Large intestine (tissue), 3 donors: ENCODE results near the gene SCAPER. TPM values are rescaled to one million over a fixed set of nuclear protein-coding genes. Genes with fewer than 3 reads are reported as not detected.
A peak's percentile ranks its signal among the peaks of the same experiment; 100 is the strongest.
"Not testable (repeated sequence)": the region's sequence is repeated elsewhere in the genome, so short reads cannot be mapped to it uniquely, and the experiment has no call there.

Experiments used
- DNase-seq, 2 donors: peaks; one replicate each; pipeline versions ENCODE4 v3.0.0 to v3.0.0-alpha.2; 2013
- H3K27ac ChIP-seq: one replicate; pipeline ENCODE4 v1.5.1; 2013; ENCODE audit warnings: low read length
- H3K27me3 ChIP-seq: 2 replicates; pipeline ENCODE4 v1.6.1; 2013; ENCODE audit warnings: low read length; ENCODE audit not compliant: control insufficient read depth, insufficient read depth
- H3K36me3 ChIP-seq: 2 replicates; pipeline ENCODE4 v1.6.1; 2013; ENCODE audit warnings: low read length; ENCODE audit not compliant: control insufficient read depth, insufficient read depth
- H3K4me1 ChIP-seq: one replicate; pipeline ENCODE4 v1.6.1; 2013; ENCODE audit warnings: low read length; ENCODE audit not compliant: control insufficient read depth, insufficient read depth
- H3K4me3 ChIP-seq: one replicate; pipeline ENCODE4 v1.5.1; 2013; ENCODE audit warnings: low read length
- H3K9me3 ChIP-seq: one replicate; pipeline ENCODE4 v1.6.1; 2013; ENCODE audit warnings: mild to moderate bottlenecking, low read depth, low read length, moderate library complexity; ENCODE audit not compliant: control insufficient read depth
- WGBS: methylation state at CpG from one replicate; pipeline ENCODE4 v1.1.5; 2013; ENCODE audit warnings: low lambda C conversion rate; ENCODE audit not compliant: insufficient coverage; 5-methylcytosine and 5-hydroxymethylcytosine counted together
- polyA plus RNA-seq: library from polyadenylated mRNA; unstranded; fragments of 120-200 nt; gene quantifications from one replicate; pipeline ENCODE4 v1.2.1, GENCODE V29; 2013

The SCAPER gene
- polyA plus RNA-seq, 1 donor: 28.0 TPM

DNA sequence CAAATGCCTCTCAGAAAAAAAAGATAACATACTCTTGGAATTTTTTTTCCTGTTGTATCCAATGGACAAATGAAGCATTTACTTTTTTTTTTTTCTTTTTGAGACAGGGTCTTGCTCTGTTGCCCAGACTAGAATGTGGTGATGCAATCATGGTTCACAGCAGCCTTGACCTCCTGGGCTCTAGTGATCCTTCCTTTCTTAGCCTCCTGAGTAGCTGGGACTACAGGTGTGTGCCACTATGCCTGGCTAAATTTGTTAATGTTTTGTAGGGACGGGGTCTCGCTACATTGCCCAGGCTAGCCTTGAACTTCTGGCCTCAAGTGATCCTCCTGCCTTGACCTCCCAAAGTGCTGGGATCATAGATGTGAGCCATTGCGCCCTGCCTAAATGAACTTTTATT, 401.3 kb downstream of the SCAPER start:
- peaks cover 19% of the 10 kb centered on the region for H3K4me1 ChIP-seq
- no peaks in the 10 kb centered on the region for H3K9me3 ChIP-seq
- DNase-seq: no peak
- H3K27ac ChIP-seq: no peak overlapping the region
- H3K36me3 ChIP-seq: no peaks in the 10 kb centered on the region
- no CpG with 5 or more reads among the region's 3 CpGs for WGBS
- no peaks in the 10 kb centered on the region for H3K27me3 ChIP-seq
- no peak overlapping the region for H3K4me3 ChIP-seq

DNA sequence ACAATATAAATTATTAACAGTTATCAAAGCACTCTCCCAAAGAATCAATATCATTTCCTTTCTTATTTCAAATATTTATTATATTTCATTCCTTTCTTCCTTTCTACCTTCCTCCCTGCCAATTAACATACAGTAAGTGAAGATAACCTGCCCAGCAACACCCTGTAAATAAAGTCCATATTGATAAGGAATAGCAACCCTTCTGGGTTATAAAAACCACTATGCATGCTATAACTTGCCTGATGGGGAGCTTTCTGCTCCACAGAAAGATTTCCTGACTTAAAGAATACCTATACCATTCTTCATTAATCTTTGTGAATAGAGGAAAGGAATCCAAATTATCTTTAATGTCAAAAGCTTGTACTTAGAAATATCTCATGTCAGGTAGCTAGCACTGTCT, 402.0 kb downstream of the SCAPER start:
- Histone ChIP-seq H3K27ac (no peak overlapping the region), H3K27me3 (no peaks in the 10 kb centered on the region), H3K4me1 (peaks cover 19% of the 10 kb centered on the region), H3K9me3 (no peaks in the 10 kb centered on the region), H3K36me3 (no peaks in the 10 kb centered on the region), H3K4me3 (no peak overlapping the region)
- peak in 1 of 2 donors; percentile 45 for DNase-seq

DNA sequence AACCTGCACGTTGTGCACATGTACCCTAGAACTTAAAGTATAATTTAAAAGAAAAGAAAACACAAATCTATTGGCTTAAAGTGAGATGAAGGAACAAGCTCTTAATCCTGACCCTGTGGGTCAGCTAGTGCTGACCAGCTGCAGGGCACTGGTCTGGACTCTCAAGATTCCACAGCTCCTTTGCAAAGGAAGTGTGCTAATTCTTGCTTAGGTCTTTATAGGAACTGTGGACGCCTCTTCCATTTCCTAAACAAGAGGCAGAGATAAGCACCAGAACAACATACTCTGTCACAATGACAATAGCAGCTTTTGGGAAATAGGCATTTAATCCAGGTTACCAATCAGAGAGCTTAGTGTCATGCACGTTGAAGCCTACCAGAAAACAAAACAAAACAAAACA, 402.5 kb downstream of the SCAPER start:
- Histone ChIP-seq H3K4me3 (no peak overlapping the region), H3K27me3 (no peaks in the 10 kb centered on the region), H3K9me3 (no peaks in the 10 kb centered on the region), H3K4me1 (peaks cover 19% of the 10 kb centered on the region), H3K27ac (peak overlapping the region; percentile 25), H3K36me3 (no peaks in the 10 kb centered on the region)
- DNase-seq: no peak
- WGBS: no CpG with 5 or more reads among the region's 3 CpGs

DNA sequence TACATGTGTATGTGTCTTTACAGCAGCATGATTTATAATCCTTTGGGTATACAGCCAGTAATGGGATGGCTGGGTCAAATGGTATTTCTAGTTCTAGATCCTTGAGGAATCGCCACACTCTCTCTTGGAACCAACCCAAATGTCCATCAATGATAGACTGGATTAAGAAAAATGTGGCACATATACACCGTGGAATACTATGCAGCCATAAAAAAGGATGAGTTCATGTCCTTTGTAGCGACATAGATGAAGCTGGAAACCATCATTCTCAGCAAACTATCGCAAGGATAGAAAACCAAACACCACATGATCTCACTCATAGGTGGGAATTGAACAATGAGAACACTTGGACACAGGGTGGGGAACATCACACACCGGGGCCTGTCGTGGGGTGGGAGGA, 403.0 kb downstream of the SCAPER start:
- WGBS: no CpG with 5 or more reads among the region's 6 CpGs

DNA sequence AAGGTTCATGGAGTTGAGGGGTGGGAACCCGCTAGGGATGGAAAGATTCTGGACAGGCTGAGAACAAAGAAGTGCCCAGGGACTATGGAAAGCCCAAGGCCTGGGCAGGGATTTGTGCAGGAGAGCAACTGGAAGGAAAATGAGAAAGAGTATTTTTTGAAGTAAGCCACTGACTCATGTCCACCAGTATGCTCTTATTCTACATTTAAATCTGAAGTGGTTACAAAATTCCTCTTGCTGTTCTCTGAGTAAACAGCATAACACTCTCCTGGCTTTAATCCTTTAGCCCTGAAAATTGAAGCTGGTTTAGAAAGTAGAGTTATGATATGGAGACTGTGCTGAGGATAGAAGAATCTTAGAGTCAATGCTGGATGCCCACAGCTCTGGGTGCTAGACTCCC, 403.4 kb downstream of the SCAPER start:
- Histone ChIP-seq H3K27me3 (no peaks in the 10 kb centered on the region), H3K27ac (peak overlapping the region; percentile 30), H3K36me3 (no peaks in the 10 kb centered on the region), H3K4me3 (no peak overlapping the region), H3K9me3 (no peaks in the 10 kb centered on the region), H3K4me1 (peaks cover 19% of the 10 kb centered on the region)
- WGBS: no CpG with 5 or more reads among the region's 1 CpG
- DNase-seq: no peak

More for the DNA sequence above, 403.0 kb downstream of the SCAPER start:
- Histone ChIP-seq H3K27ac (peak overlapping the region; percentile 30), H3K4me1 (peaks cover 19% of the 10 kb centered on the region)
- H3K27me3 ChIP-seq, H3K9me3 ChIP-seq, H3K4me3 ChIP-seq, H3K36me3 ChIP-seq, DNase-seq: not testable (repeated sequence)

DNA sequence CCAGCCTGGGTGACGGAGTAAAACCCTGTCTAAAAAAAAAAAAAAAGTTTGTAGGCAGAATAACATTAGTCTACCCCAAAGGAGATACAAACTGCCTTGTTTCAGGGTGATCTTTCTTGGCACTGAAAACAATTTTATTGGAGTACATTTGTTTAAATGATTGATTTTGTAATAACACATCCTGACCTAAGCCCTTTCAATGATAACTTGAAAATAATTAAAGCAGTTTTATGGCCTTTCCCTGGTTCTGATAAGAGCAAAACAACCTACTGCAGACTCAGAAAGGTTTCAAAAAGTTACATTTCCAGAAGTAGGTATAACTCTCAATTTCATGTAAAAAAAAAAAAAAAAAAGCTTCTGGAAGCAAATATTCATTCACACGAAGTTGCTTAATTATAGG, 404.1 kb downstream of the SCAPER start:
- no CpG with 5 or more reads among the region's 2 CpGs for WGBS
- H3K27ac ChIP-seq: peak overlapping the region; percentile 30
- no peaks in the 10 kb centered on the region for H3K27me3 ChIP-seq
- peaks cover 19% of the 10 kb centered on the region for H3K4me1 ChIP-seq
- H3K9me3 ChIP-seq: no peaks in the 10 kb centered on the region
- H3K36me3 ChIP-seq: no peaks in the 10 kb centered on the region
- H3K4me3 ChIP-seq: no peak overlapping the region
- peak in 1 of 2 donors; percentile 65 for DNase-seq

DNA sequence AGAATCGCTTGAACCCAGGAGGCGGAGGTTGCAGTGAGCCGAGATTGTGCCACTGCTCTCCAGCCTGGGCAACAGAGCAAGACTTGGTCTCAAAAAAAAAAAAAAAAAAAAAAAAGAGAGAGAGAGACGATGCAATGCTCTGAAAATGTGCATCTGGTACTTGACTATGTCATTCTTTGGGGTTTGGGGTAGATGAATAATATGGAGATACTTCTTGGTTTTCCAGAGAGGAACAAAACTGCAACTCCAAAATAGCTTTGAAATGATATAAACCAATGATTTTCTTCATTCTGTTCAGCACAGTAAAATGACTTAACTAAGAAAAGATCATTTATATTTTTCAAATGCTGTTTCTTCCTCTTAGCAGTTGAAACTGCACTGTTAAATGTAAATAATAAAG, 409.7 kb downstream of the SCAPER start:
- Histone ChIP-seq H3K4me3 (no peak overlapping the region), H3K27ac (no peak overlapping the region), H3K36me3 (no peaks in the 10 kb centered on the region), H3K9me3 (no peaks in the 10 kb centered on the region), H3K4me1 (no peaks in the 10 kb centered on the region), H3K27me3 (no peaks in the 10 kb centered on the region)
- no CpG with 5 or more reads among the region's 4 CpGs for WGBS
- DNase-seq: no peak

DNA sequence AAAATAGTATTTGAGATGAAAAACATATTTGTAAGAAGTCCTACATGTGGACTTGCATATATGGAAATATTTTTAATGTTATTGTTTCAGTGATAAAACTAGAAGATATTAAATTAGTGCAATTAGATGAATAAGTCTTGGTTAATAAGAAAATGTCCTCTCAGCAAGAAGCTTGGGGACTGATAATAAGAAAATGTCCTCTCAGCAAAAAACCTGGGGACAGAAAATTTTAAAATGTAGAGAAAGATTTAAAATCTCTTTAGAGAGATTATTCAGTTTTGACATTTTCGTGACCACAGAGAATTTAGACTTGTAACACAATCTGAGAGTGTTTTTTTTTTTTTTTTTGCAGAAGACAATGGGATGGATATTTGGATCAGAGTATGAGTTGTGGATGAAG, 412.6 kb downstream of the SCAPER start:
- Histone ChIP-seq H3K36me3 (no peaks in the 10 kb centered on the region), H3K27me3 (no peaks in the 10 kb centered on the region), H3K4me1 (no peaks in the 10 kb centered on the region), H3K4me3 (no peak overlapping the region), H3K9me3 (no peaks in the 10 kb centered on the region), H3K27ac (no peak overlapping the region)
- WGBS: no CpG with 5 or more reads among the region's 1 CpG
- DNase-seq: no peak

DNA sequence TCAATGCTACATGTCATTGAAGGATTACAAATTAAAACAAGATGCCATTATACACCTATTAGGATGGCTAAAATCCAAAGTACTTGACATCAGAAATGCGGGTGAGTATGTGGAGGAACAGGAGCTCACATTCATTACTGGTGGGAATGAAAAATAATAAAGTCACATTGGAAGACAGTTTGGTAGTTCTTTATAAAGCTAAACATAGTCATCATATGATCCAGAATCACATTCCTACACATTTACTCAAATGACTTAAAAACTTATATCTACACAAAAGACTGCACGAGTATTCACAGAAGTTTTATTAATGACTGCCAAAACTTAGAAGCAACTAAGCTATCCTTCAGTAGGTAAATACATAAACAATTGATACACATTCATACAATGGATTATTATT, 421.4 kb downstream of the SCAPER start:
- Histone ChIP-seq H3K27ac (no peak overlapping the region), H3K4me1 (no peaks in the 10 kb centered on the region)
- WGBS: 100% methylated on average over 1 of the region's 2 CpGs

DNA sequence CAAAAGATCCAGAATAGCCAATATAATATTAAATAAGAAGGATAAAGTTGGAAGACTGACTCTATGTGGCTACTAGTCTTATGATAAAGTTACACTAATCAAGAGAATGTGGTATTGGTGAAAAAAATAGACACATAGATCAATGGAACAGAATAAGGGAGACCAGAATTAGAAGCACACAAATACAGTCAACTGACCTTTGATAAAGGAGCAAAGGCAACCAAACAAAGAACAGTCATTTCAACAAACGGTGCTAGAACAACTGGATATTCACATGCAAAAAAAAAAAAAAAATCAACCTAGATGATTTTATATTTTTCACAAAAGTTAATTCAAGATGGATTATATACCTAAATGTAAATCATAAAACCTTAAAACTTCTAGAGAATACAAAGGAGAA, 422.1 kb downstream of the SCAPER start:
- DNase-seq: no peak
- H3K4me1 ChIP-seq: no peaks in the 10 kb centered on the region
- no CpG with 5 or more reads among the region's 1 CpG for WGBS
- no peaks in the 10 kb centered on the region for H3K9me3 ChIP-seq
- H3K4me3 ChIP-seq: no peak overlapping the region
- H3K36me3 ChIP-seq: no peaks in the 10 kb centered on the region
- H3K27ac ChIP-seq: no peak overlapping the region
- no peaks in the 10 kb centered on the region for H3K27me3 ChIP-seq

More for the DNA sequence above, 421.4 kb downstream of the SCAPER start:
- Histone ChIP-seq H3K4me3 (no peak overlapping the region), H3K27me3 (no peaks in the 10 kb centered on the region), H3K9me3 (no peaks in the 10 kb centered on the region), H3K36me3 (no peaks in the 10 kb centered on the region)
- DNase-seq: no peak

DNA sequence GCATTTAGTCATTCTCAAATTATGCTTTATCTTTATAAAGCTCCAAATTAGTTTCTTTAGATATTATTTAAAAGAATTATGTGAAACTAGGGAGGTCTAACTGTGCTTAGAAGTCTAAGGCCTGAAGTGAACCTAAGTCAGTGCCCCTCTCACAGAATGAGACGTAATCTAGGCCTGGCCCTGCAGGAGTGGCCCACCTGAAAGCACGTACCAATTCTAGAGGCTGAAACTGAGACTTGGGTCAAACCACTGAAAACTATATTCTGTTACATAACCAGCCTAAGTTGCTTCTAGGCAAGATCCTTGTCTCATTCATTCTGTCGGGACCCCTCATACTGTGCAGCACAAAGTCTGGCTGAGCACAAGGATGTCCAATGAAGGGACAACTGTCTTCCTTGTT, 424.9 kb downstream of the SCAPER start:
- Histone ChIP-seq H3K9me3 (no peaks in the 10 kb centered on the region), H3K4me3 (no peak overlapping the region), H3K27me3 (no peaks in the 10 kb centered on the region), H3K27ac (no peak overlapping the region), H3K36me3 (no peaks in the 10 kb centered on the region), H3K4me1 (no peaks in the 10 kb centered on the region)
- WGBS: 100% methylated on average over 1 of the region's 3 CpGs
- no peak for DNase-seq
